ENCODE results near the gene LRRC4C. TPM values are rescaled to one million over a fixed set of nuclear protein-coding genes. Genes with fewer than 3 reads are reported as not detected.

The LRRC4C gene
- total RNA-seq, 1 experiment from 2014 or later: 0.13 TPM

DNA sequence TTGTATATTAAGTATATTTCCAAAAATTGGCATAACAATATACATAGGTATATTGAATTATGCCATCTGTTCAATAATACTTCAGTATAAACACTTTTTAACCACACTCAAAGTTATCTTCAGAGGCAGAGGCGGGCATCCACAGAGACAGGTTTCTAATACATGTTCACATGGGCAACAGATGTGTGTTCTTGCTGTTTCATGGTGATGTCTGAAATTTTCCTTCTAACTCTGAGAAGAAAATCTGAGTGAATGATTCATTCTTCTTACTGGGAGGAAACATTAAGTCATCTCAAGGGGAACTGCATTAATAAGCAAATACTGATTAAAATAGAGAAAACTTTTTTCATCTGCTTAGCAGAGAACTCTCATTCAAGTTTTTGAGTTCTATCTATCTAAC is 1074.5 kb downstream of the LRRC4C start:
- Histone ChIP-seq H2AFZ (ENCODE audit: low read length) (no peak overlapping the region), H3K56ac (ENCODE audit: insufficient read length, low read depth, low read length) (no peak overlapping the region), H4K8ac (replicated peaks; ENCODE audit: insufficient read length, low read depth, low read length) (no peak overlapping the region), H3K4me2 (ENCODE audit: insufficient read depth, insufficient read length, low read length) (no peak overlapping the region), H2BK15ac (ENCODE audit: low read depth, low read length) (no peak overlapping the region), H3K9me3 (ENCODE audit: control insufficient read depth, low read depth, low read length) (no peaks in the 10 kb centered on the region), H3K4me1 (ENCODE audit: insufficient read depth, low read length) (no peaks in the 10 kb centered on the region), H3K9ac (ENCODE audit: extremely low read depth, insufficient read length, low read length) (no peak overlapping the region), H3T11ph (ENCODE audit: low read length) (no peak overlapping the region), H3K23ac (ENCODE audit: insufficient read length, low read depth, low read length) (no peak overlapping the region), H3K23me2 (ENCODE audit: insufficient read length, low read depth, low read length, poor library complexity, severe bottlenecking) (no peaks in the 10 kb centered on the region), H4K5ac (ENCODE audit: insufficient read length, low read depth, low read length) (no peak overlapping the region), H4K20me1 (ENCODE audit: control insufficient read depth, insufficient read depth, insufficient read length) (no peaks in the 10 kb centered on the region), H3K27ac (ENCODE audit: insufficient read length, low read depth, low read length) (no peak overlapping the region), H3K4ac (ENCODE audit: low read depth, low read length) (no peak overlapping the region), H4K91ac (ENCODE audit: insufficient read length, low read depth, low read length) (no peak overlapping the region), H2BK12ac (ENCODE audit: insufficient read length, low read depth, low read length) (no peak overlapping the region), H3K18ac (ENCODE audit: insufficient read length, low read depth, low read length) (no peak overlapping the region), H2BK120ac (ENCODE audit: low read depth, low read length, poor library complexity, severe bottlenecking) (no peak overlapping the region), H3K79me2 (ENCODE audit: insufficient read depth, low read length) (no peaks in the 10 kb centered on the region), H3K14ac (ENCODE audit: insufficient read depth, low read length) (no peak overlapping the region), H3K27me3 (ENCODE audit: insufficient read depth, low read length) (no peaks in the 10 kb centered on the region), H2BK20ac (ENCODE audit: low read depth, low read length, poor library complexity, severe bottlenecking) (no peak overlapping the region), H2AK5ac (ENCODE audit: insufficient read length, low read length) (no peak overlapping the region), H3K79me1 (ENCODE audit: insufficient read depth, low read depth, low read length, poor library complexity, severe bottlenecking) (no peaks in the 10 kb centered on the region), H2BK5ac (ENCODE audit: insufficient read length, low read length) (no peak overlapping the region)
- Mint-ChIP-seq H3K36me3 (ENCODE audit: insufficient read depth in 1 of 3, low read depth in 3 of 3) (no peaks in the 10 kb centered on the region), H3K9me3 (no peaks in the 10 kb centered on the region; a peak in 1 of 5 replicates), H3K27ac (no peak overlapping the region), H3K4me1 (no peaks in the 10 kb centered on the region), H3K27me3 (ENCODE audit: low read depth) (no peaks in the 10 kb centered on the region), H3K4me3 (no peak overlapping the region)
- TF ChIP-seq, protein P1, sequence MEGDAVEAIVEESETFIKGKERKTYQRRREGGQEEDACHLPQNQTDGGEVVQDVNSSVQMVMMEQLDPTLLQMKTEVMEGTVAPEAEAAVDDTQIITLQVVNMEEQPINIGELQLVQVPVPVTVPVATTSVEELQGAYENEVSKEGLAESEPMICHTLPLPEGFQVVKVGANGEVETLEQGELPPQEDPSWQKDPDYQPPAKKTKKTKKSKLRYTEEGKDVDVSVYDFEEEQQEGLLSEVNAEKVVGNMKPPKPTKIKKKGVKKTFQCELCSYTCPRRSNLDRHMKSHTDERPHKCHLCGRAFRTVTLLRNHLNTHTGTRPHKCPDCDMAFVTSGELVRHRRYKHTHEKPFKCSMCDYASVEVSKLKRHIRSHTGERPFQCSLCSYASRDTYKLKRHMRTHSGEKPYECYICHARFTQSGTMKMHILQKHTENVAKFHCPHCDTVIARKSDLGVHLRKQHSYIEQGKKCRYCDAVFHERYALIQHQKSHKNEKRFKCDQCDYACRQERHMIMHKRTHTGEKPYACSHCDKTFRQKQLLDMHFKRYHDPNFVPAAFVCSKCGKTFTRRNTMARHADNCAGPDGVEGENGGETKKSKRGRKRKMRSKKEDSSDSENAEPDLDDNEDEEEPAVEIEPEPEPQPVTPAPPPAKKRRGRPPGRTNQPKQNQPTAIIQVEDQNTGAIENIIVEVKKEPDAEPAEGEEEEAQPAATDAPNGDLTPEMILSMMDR (conservative IDR thresholded peaks at IDR 0.05): no peak
- WGBS (ENCODE audit: extremely low coverage, insufficient read length, low lambda C conversion rate): no CpG with 5 or more reads among the region's 1 CpG
- DNase-seq: no peak

Measured in H9 (cell line).